Esophagus squamous epithelium (tissue), 4 donors: ENCODE data around the gene TXNDC9.

ENCODE experiments used
- POLR2A ChIP-seq, 4 donors: fragments of 450-650 bp; IDR thresholded peaks; one replicate each; pipeline ENCODE4 v1.6.1; 2017; ENCODE audit warnings: antibody characterized with exemption in 4 of 4, mild to moderate bottlenecking in 4 of 4, moderate library complexity in 3 of 4
- TF ChIP-seq, protein P1 (sequence below), 6 experiments: fragments of 450-650 bp in 4 of 6; fragments of 200-600 bp in 2 of 6; sonication (generic) in 2 of 6; IDR thresholded peaks; one replicate each; pipeline ENCODE4 v1.5.1; 2016 to 2019; ENCODE audit warnings: antibody characterized with exemption in 6 of 6, mild to moderate bottlenecking in 4 of 6, moderate library complexity in 4 of 6

DNA sequence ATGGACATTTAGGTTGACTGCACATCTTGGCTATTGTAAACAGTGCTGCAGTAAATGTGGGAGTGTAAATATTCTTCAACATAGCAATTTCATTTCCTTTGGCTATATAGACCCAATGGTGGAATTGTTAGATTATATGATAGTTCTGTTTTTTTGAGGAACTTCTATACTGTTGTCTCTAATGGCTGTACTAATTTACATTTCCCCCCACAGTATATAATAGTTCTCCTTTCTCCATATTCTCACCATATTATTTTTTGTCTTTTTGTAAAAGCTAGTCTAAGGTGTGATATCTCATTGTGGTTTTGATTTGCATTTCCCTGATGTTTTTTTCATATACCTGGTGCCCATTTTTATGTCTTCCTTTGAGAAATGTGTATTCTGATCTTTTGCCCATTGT, 14.1 kb upstream of the TXNDC9 start:
- TF ChIP-seq, protein P1, sequence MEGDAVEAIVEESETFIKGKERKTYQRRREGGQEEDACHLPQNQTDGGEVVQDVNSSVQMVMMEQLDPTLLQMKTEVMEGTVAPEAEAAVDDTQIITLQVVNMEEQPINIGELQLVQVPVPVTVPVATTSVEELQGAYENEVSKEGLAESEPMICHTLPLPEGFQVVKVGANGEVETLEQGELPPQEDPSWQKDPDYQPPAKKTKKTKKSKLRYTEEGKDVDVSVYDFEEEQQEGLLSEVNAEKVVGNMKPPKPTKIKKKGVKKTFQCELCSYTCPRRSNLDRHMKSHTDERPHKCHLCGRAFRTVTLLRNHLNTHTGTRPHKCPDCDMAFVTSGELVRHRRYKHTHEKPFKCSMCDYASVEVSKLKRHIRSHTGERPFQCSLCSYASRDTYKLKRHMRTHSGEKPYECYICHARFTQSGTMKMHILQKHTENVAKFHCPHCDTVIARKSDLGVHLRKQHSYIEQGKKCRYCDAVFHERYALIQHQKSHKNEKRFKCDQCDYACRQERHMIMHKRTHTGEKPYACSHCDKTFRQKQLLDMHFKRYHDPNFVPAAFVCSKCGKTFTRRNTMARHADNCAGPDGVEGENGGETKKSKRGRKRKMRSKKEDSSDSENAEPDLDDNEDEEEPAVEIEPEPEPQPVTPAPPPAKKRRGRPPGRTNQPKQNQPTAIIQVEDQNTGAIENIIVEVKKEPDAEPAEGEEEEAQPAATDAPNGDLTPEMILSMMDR (IDR thresholded peaks at IDR 0.05), result no peak
- no peak for TF ChIP-seq POLR2A (IDR thresholded peaks at IDR 0.05)
